Measurements from ENCODE around the gene CHST8.

The CHST8 gene

GRCh38 chr19:33717878-33718277, 96.1 kb downstream of the CHST8 start:
- DNase-seq (ENCODE audit: low read depth), result no peak

- DNase-seq (ENCODE audit: low read depth), result no peak
These were observed 97.0 kb downstream of the CHST8 start for GRCh38 chr19:33718651-33719254.

GRCh38 chr19:33719366-33720154, 97.8 kb downstream of the CHST8 start:
- no peak for DNase-seq (ENCODE audit: low read depth)

GRCh38 chr19:33720155-33720493, 98.4 kb downstream of the CHST8 start:
- DNase-seq (ENCODE audit: low read depth), result no peak

GRCh38 chr19:33720691-33721682, 99.2 kb downstream of the CHST8 start:
- no peak for DNase-seq (ENCODE audit: low read depth)

- no peak for DNase-seq (ENCODE audit: low read depth)
These were observed 100.1 kb downstream of the CHST8 start for GRCh38 chr19:33721735-33722297.

GRCh38 chr19:33722456-33723239, 100.9 kb downstream of the CHST8 start:
- DNase-seq (ENCODE audit: low read depth), result no peak

- no peak for DNase-seq (ENCODE audit: low read depth)
These were observed 101.8 kb downstream of the CHST8 start for GRCh38 chr19:33723512-33723911.

GRCh38 chr19:33724021-33724720, 102.4 kb downstream of the CHST8 start:
- no peak for DNase-seq (ENCODE audit: low read depth)

- DNase-seq (ENCODE audit: low read depth), result no peak
These were observed 102.9 kb downstream of the CHST8 start for GRCh38 chr19:33724721-33725060.

- DNase-seq (ENCODE audit: low read depth), result no peak
These were observed 103.8 kb downstream of the CHST8 start for GRCh38 chr19:33725567-33725966.

GRCh38 chr19:33726756-33727155, 105.0 kb downstream of the CHST8 start:
- DNase-seq (ENCODE audit: low read depth), result no peak

GRCh38 chr19:33727331-33727998, 105.7 kb downstream of the CHST8 start:
- DNase-seq (ENCODE audit: low read depth), result no peak

GRCh38 chr19:33728141-33728540, 106.4 kb downstream of the CHST8 start:
- no peak for DNase-seq (ENCODE audit: low read depth)

GRCh38 chr19:33730858-33731607, 109.3 kb downstream of the CHST8 start:
- DNase-seq (ENCODE audit: low read depth), result no peak

- DNase-seq (ENCODE audit: low read depth), result no peak
These were observed 110.1 kb downstream of the CHST8 start for GRCh38 chr19:33731881-33732280.

- no peak for DNase-seq (ENCODE audit: low read depth)
These were observed 113.2 kb downstream of the CHST8 start for GRCh38 chr19:33734913-33735312.

- DNase-seq (ENCODE audit: low read depth), result no peak
These were observed 114.4 kb downstream of the CHST8 start for GRCh38 chr19:33736158-33736557.

GRCh38 chr19:33736787-33737186, 115.0 kb downstream of the CHST8 start:
- DNase-seq (ENCODE audit: low read depth), result no peak
